HCT116 (cell line): Measurements from ENCODE around the gene ZNF20.
"Not testable (repeated sequence)": the region's sequence is repeated elsewhere in the genome, so short reads cannot be mapped to it uniquely, and the experiment has no call there.

Source experiments
- FOSL1 ChIP-seq: IDR thresholded peaks from 2 replicates; pipeline ENCODE4 v1.6.1; 2012; ENCODE audit warnings: low read depth
- POLR2A ChIP-seq: IDR thresholded peaks from 2 replicates; pipeline ENCODE4 v1.7.0; 2011; ENCODE audit warnings: borderline replicate concordance; ENCODE audit not compliant: insufficient read depth, insufficient read length; ENCODE audit errors: extremely low read depth
- SP1 ChIP-seq: IDR thresholded peaks from 2 replicates; pipeline ENCODE4 v1.6.1; 2012; ENCODE audit warnings: low read depth
- ZNF274 ChIP-seq: fragments of 200-500 bp; sonication (Bioruptor generic); IDR thresholded peaks from 2 replicates; pipeline ENCODE4 v1.6.1; 2014; ENCODE audit warnings: mild to moderate bottlenecking, low read depth, low read length, inconsistent platforms
- TF ChIP-seq, protein P1 (sequence below): IDR thresholded peaks from 2 replicates; pipeline ENCODE4 v1.6.1; 2012; ENCODE audit warnings: low read depth
- TF ChIP-seq, protein P2 (sequence below): IDR thresholded peaks from 2 replicates; pipeline ENCODE4 v1.6.1; 2012
- TF ChIP-seq, protein P3 (sequence below), 3 experiments: fragments of 200-600 bp in 1 of 3; sonication (generic) in 1 of 3; IDR thresholded peaks in 2 of 3; conservative IDR thresholded peaks in 1 of 3; 2 replicates each; pipeline ENCODE4 v1.5.1; 2012 to 2017; ENCODE audit warnings: low read depth in 2 of 3, low read length in 2 of 3, antibody characterized with exemption in 1 of 3, borderline replicate concordance in 1 of 3, control low read depth in 1 of 3, mild to moderate bottlenecking in 1 of 3, mixed read lengths in 1 of 3, mixed run types in 1 of 3, moderate library complexity in 1 of 3; ENCODE audit not compliant: insufficient read depth in 1 of 3

DNA sequence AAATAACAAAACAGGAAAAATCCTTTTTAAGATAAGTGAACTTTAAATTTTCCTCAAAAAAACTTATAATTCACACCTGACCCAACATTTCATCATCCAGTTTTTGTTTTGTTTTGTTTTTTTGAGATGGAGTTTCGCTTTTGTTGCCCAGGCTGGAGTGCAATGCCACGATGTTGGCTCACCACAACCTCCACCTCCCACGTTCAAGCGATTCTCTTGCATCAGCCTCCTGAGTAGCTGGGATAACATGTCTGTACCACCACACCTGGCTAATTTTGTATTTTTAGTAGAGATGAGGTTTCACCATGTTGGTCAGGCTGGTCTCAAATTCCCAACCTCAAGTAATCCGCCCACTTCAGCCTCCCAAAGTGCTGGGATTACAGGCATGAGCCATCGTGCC lies 56.8 kb downstream of the ZNF20 start:
- not testable (repeated sequence) for TF ChIP-seq SP1, ZNF274, POLR2A, FOSL1
- TF ChIP-seq, protein P1, sequence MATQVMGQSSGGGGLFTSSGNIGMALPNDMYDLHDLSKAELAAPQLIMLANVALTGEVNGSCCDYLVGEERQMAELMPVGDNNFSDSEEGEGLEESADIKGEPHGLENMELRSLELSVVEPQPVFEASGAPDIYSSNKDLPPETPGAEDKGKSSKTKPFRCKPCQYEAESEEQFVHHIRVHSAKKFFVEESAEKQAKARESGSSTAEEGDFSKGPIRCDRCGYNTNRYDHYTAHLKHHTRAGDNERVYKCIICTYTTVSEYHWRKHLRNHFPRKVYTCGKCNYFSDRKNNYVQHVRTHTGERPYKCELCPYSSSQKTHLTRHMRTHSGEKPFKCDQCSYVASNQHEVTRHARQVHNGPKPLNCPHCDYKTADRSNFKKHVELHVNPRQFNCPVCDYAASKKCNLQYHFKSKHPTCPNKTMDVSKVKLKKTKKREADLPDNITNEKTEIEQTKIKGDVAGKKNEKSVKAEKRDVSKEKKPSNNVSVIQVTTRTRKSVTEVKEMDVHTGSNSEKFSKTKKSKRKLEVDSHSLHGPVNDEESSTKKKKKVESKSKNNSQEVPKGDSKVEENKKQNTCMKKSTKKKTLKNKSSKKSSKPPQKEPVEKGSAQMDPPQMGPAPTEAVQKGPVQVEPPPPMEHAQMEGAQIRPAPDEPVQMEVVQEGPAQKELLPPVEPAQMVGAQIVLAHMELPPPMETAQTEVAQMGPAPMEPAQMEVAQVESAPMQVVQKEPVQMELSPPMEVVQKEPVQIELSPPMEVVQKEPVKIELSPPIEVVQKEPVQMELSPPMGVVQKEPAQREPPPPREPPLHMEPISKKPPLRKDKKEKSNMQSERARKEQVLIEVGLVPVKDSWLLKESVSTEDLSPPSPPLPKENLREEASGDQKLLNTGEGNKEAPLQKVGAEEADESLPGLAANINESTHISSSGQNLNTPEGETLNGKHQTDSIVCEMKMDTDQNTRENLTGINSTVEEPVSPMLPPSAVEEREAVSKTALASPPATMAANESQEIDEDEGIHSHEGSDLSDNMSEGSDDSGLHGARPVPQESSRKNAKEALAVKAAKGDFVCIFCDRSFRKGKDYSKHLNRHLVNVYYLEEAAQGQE, result not testable (repeated sequence)
- TF ChIP-seq, protein P2, sequence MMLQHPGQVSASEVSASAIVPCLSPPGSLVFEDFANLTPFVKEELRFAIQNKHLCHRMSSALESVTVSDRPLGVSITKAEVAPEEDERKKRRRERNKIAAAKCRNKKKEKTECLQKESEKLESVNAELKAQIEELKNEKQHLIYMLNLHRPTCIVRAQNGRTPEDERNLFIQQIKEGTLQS, result not testable (repeated sequence)
- TF ChIP-seq, protein P3, sequence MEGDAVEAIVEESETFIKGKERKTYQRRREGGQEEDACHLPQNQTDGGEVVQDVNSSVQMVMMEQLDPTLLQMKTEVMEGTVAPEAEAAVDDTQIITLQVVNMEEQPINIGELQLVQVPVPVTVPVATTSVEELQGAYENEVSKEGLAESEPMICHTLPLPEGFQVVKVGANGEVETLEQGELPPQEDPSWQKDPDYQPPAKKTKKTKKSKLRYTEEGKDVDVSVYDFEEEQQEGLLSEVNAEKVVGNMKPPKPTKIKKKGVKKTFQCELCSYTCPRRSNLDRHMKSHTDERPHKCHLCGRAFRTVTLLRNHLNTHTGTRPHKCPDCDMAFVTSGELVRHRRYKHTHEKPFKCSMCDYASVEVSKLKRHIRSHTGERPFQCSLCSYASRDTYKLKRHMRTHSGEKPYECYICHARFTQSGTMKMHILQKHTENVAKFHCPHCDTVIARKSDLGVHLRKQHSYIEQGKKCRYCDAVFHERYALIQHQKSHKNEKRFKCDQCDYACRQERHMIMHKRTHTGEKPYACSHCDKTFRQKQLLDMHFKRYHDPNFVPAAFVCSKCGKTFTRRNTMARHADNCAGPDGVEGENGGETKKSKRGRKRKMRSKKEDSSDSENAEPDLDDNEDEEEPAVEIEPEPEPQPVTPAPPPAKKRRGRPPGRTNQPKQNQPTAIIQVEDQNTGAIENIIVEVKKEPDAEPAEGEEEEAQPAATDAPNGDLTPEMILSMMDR (IDR thresholded peaks at IDR 0.05 in 2 of 3, conservative IDR thresholded peaks at IDR 0.05 in 1 of 3; ENCODE audit: borderline replicate concordance in 1 of 3, insufficient read depth in 1 of 3, low read depth in 2 of 3, low read length in 2 of 3), result not testable (repeated sequence)
